ENCODE data around the gene TAT. TPM values are rescaled to one million over a fixed set of nuclear protein-coding genes. Genes with fewer than 3 reads are reported as not detected.

TAT gene
- total RNA-seq, 1 donor from 2014 or later = not detected

GRCh38 chr16:71574702-71575101 is 2.2 kb downstream of the TAT start:
- no peak for ATAC-seq (ENCODE audit: low read depth)

GRCh38 chr16:71573387-71574094 is 3.4 kb downstream of the TAT start:
- no peak overlapping the region for H3K27ac Mint-ChIP-seq
- ChIA-PET CTCF (interaction anchor here (0.9 to 2.6 kb wide), 3 partner anchors 9 to 38 kb away, joined by 3 to 8 read pairs (median 5); no protein-coding TSS in a partner anchor), POLR2A (interaction anchor here (0.6 kb wide), 1 partner anchor 235 kb away, joined by 3 read pairs; the partner anchor contains the start of gene AP1G1)
- no peaks in the 10 kb centered on the region for H3K9me3 Mint-ChIP-seq
- DNase-seq (no peak), ATAC-seq (ENCODE audit: low read depth) (no peak)
- H3K27me3 Mint-ChIP-seq = no peaks in the 10 kb centered on the region
- intact Hi-C loops (cut with micrococcal nuclease) = no loop called here
- H3K36me3 Mint-ChIP-seq (ENCODE audit: low read depth) = no peaks in the 10 kb centered on the region
- TF ChIP-seq CTCF (IDR thresholded peaks at IDR 0.05) = no peak
- peaks cover 18% of the 10 kb centered on the region for H3K4me1 Mint-ChIP-seq
- H3K4me3 Mint-ChIP-seq = no peak overlapping the region

More at GRCh38 chr16:71574702-71575101, 2.2 kb downstream of the TAT start:
- CTCF ChIA-PET = interaction anchor here (1.3 to 2.6 kb wide), 2 partner anchors 10 to 36 kb away, joined by 5 to 8 read pairs; no protein-coding TSS in a partner anchor
- Mint-ChIP-seq H3K27me3 (no peaks in the 10 kb centered on the region), H3K36me3 (ENCODE audit: low read depth) (no peaks in the 10 kb centered on the region), H3K4me1 (peaks cover 18% of the 10 kb centered on the region), H3K9me3 (no peaks in the 10 kb centered on the region), H3K4me3 (no peak overlapping the region), H3K27ac (no peak overlapping the region)
- intact Hi-C loops (cut with micrococcal nuclease) = no loop called here
- DNase-seq = no peak
- POLR2A ChIA-PET = no interaction called here
- TF ChIP-seq CTCF (IDR thresholded peaks at IDR 0.05) = no peak

DNA sequence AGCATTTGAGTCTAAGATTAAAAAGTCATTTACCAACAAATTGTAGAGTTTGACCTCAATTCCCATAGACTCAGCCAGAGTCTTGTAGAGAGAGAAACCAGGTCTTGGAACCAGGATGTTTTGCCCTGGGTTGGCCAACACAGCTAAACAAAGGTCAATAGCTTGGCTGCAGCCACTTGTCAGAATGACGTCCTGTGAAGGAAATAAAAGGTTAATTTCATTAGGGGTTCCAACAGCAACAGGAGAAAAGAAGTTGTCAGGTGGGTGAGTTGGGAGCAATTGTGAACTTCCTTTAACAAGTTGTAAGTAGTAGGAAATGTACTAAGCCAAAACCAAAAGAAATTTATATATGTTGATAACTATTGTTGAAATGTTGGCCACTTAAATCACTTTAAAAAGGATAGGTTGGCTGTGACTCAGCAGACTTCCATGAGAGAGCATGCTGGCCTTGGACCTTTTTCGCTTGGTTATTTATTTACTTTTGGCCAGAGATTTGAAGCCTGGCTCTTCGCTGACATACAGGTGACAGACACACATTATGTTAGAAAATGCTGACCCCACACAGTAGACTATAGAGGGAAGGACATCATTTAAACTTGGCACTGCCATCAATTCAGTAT is 4.3 kb downstream of the TAT start:
- ATAC-seq (ENCODE audit: low read depth) = no peak
- ChIA-PET POLR2A (no interaction called here), CTCF (interaction anchor here (2.6 kb wide), 1 partner anchor 38 kb away, joined by 8 read pairs; no protein-coding TSS in a partner anchor)
- Mint-ChIP-seq H3K27ac (no peak overlapping the region), H3K9me3 (no peaks in the 10 kb centered on the region), H3K36me3 (ENCODE audit: low read depth) (no peaks in the 10 kb centered on the region), H3K4me1 (peaks cover 21% of the 10 kb centered on the region), H3K27me3 (no peaks in the 10 kb centered on the region), H3K4me3 (no peak overlapping the region)
- no peak for DNase-seq
- TF ChIP-seq CTCF (IDR thresholded peaks at IDR 0.05) = no peak
- intact Hi-C loops (cut with micrococcal nuclease) = no loop called here

DNA sequence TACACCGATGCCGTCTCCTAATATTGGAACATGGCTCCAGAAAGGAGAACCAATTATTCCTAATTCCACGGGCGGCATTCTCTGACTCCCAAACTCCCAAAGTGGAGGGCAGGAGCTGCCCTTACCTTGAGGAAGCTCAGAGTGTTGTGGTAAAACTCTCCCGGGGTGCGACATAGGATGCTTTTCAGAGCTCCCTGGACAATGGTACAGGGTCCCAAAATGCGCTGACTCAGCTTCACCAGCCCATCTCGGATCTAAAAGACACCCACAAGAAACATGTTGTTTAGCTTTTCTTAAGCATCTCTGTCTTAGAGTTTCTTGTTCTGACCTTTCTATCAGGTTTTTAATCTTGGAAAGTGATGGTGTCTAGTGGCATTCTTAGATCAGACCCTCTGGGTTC is 6.7 kb downstream of the TAT start:
- no peak overlapping the region for H3K27ac Mint-ChIP-seq

More for the DNA sequence above, 6.7 kb downstream of the TAT start:
- intact Hi-C loops (cut with micrococcal nuclease) = no loop called here
- CTCF ChIA-PET = interaction anchor here (1.2 kb wide), 1 partner anchor 41 kb away, joined by 3 read pairs; no protein-coding TSS in a partner anchor
- ATAC-seq (ENCODE audit: low read depth) (no peak), DNase-seq (no peak)
- Mint-ChIP-seq H3K27me3 (no peaks in the 10 kb centered on the region), H3K9me3 (no peaks in the 10 kb centered on the region), H3K4me1 (peaks cover 40% of the 10 kb centered on the region), H3K36me3 (ENCODE audit: low read depth) (peaks cover 2% of the 10 kb centered on the region), H3K4me3 (no peak overlapping the region)
- TF ChIP-seq CTCF (IDR thresholded peaks at IDR 0.05) = no peak
- POLR2A ChIA-PET = no interaction called here
